PC-3 (cell line): Measurements from ENCODE around the gene ERAP2.

Experiments
- CTCF ChIP-seq: fragments of 300-600 bp; sonication (generic); conservative IDR thresholded peaks from 2 replicates; pipeline ENCODE4 v1.5.1; 2017; ENCODE audit warnings: antibody characterized with exemption, low read depth, mild to moderate bottlenecking, low read length
- EZH2phosphoT487 ChIP-seq: fragments of 300-600 bp; sonication (generic); IDR thresholded peaks from 2 replicates; pipeline ENCODE4 v1.6.1; 2018; ENCODE audit warnings: mild to moderate bottlenecking, antibody characterized with exemption, low read length, borderline replicate concordance

GRCh38 chr5:96968614-96969013 lies 92.3 kb downstream of the ERAP2 start:
- TF ChIP-seq CTCF (no peak), EZH2phosphoT487 (no peak)
